Measurements from ENCODE around the gene BEND4. TPM values are rescaled to one million over a fixed set of nuclear protein-coding genes. Genes with fewer than 3 reads are reported as not detected.

The BEND4 gene
- total RNA-seq, 1 donor = not detected

GRCh38 chr4:42150653-42151567, 1.5 kb downstream of the BEND4 start:
- Histone ChIP-seq H3K4me3 (ENCODE audit: insufficient read depth, low read length) (no peak overlapping the region), H4K20me1 (ENCODE audit: insufficient read depth, low read length) (no peaks in the 10 kb centered on the region)

GRCh38 chr4:42149004-42149403, 3.5 kb downstream of the BEND4 start:
- Histone ChIP-seq H3K4me3 (ENCODE audit: insufficient read depth, low read length) (no peak overlapping the region), H3K79me2 (ENCODE audit: insufficient read depth, low read length) (no peaks in the 10 kb centered on the region), H3K27ac (ENCODE audit: low read depth, low read length) (no peak overlapping the region), H3K9me3 (ENCODE audit: low read depth, low read length) (no peaks in the 10 kb centered on the region), H4K20me1 (ENCODE audit: insufficient read depth, low read length) (no peaks in the 10 kb centered on the region), H3K4me2 (ENCODE audit: insufficient read depth, low read length) (no peak overlapping the region), H3K4me1 (ENCODE audit: insufficient read depth, low read length) (no peaks in the 10 kb centered on the region), H3K27me3 (ENCODE audit: insufficient read depth, low read length) (peaks cover 52% of the 10 kb centered on the region), H3K36me3 (ENCODE audit: insufficient read depth, low read length) (no peaks in the 10 kb centered on the region), H2AFZ (ENCODE audit: low read length) (no peak overlapping the region)
- DNase-seq (ENCODE audit: insufficient read length, low spot score, missing footprints) = no peak
- no peak for TF ChIP-seq CTCF (IDR thresholded peaks at IDR 0.05; ENCODE audit: extremely low read depth, low read depth, low read length)

More at GRCh38 chr4:42150653-42151567, 1.5 kb downstream of the BEND4 start:
- no peaks in the 10 kb centered on the region for H3K4me1 ChIP-seq (ENCODE audit: insufficient read depth, low read length)
- H3K9me3 ChIP-seq (ENCODE audit: low read depth, low read length) = no peaks in the 10 kb centered on the region
- H3K27me3 ChIP-seq (ENCODE audit: insufficient read depth, low read length) = peaks cover 53% of the 10 kb centered on the region
- no peak overlapping the region for H3K27ac ChIP-seq (ENCODE audit: low read depth, low read length)
- H3K79me2 ChIP-seq (ENCODE audit: insufficient read depth, low read length) = no peaks in the 10 kb centered on the region
- no peaks in the 10 kb centered on the region for H3K36me3 ChIP-seq (ENCODE audit: insufficient read depth, low read length)
- DNase-seq (ENCODE audit: insufficient read length, low spot score, missing footprints) = no peak
- H2AFZ ChIP-seq (ENCODE audit: low read length) = no peak overlapping the region
- TF ChIP-seq CTCF (IDR thresholded peaks at IDR 0.05; ENCODE audit: extremely low read depth, low read depth, low read length) = no peak
- no peak overlapping the region for H3K4me2 ChIP-seq (ENCODE audit: insufficient read depth, low read length)

- Histone ChIP-seq H3K9me3 (ENCODE audit: low read depth, low read length) (no peaks in the 10 kb centered on the region), H4K20me1 (ENCODE audit: insufficient read depth, low read length) (no peaks in the 10 kb centered on the region), H3K4me1 (ENCODE audit: insufficient read depth, low read length) (no peaks in the 10 kb centered on the region), H3K79me2 (ENCODE audit: insufficient read depth, low read length) (no peaks in the 10 kb centered on the region), H2AFZ (ENCODE audit: low read length) (no peak overlapping the region), H3K27ac (ENCODE audit: low read depth, low read length) (no peak overlapping the region), H3K27me3 (ENCODE audit: insufficient read depth, low read length) (peaks cover 46% of the 10 kb centered on the region), H3K36me3 (ENCODE audit: insufficient read depth, low read length) (no peaks in the 10 kb centered on the region), H3K4me3 (ENCODE audit: insufficient read depth, low read length) (no peak overlapping the region), H3K4me2 (ENCODE audit: insufficient read depth, low read length) (no peak overlapping the region)
- no peak for TF ChIP-seq CTCF (IDR thresholded peaks at IDR 0.05; ENCODE audit: extremely low read depth, low read depth, low read length)
- no peak for DNase-seq (ENCODE audit: insufficient read length, low spot score, missing footprints)
Observed at GRCh38 chr4:42148425-42148824, 4.0 kb downstream of the BEND4 start.

GRCh38 chr4:42144028-42144427, 8.4 kb downstream of the BEND4 start:
- no peak overlapping the region for H3K27ac ChIP-seq (ENCODE audit: low read depth, low read length)
- no peaks in the 10 kb centered on the region for H3K79me2 ChIP-seq (ENCODE audit: insufficient read depth, low read length)
- H3K4me1 ChIP-seq (ENCODE audit: insufficient read depth, low read length) = no peaks in the 10 kb centered on the region
- H2AFZ ChIP-seq (ENCODE audit: low read length) = no peak overlapping the region
- peaks cover 4% of the 10 kb centered on the region for H3K27me3 ChIP-seq (ENCODE audit: insufficient read depth, low read length)
- no peak overlapping the region for H3K4me3 ChIP-seq (ENCODE audit: insufficient read depth, low read length)
- no peak for TF ChIP-seq CTCF (IDR thresholded peaks at IDR 0.05; ENCODE audit: extremely low read depth, low read depth, low read length)
- H3K9me3 ChIP-seq (ENCODE audit: low read depth, low read length) = no peaks in the 10 kb centered on the region
- H4K20me1 ChIP-seq (ENCODE audit: insufficient read depth, low read length) = no peaks in the 10 kb centered on the region
- no peak overlapping the region for H3K4me2 ChIP-seq (ENCODE audit: insufficient read depth, low read length)
- no peak for DNase-seq (ENCODE audit: insufficient read length, low spot score, missing footprints)
- no peaks in the 10 kb centered on the region for H3K36me3 ChIP-seq (ENCODE audit: insufficient read depth, low read length)
